A549 treated with Mapracorat at 1 μM for 4 hours (cell line): ENCODE measurements around the gene HCRTR1. TPM values are rescaled to one million over a fixed set of nuclear protein-coding genes. Genes with fewer than 3 reads are reported as not detected.

Source experiments
- total RNA-seq: library from RNA; stranded (reverse); fragments of 200-300 nt; extraction: Qiagen RNA extraction; gene quantifications from 5 replicates; pipeline ENCODE4 v1.2.3, GENCODE V29; 2022

The HCRTR1 gene
- total RNA-seq: not detected in 5 replicates

DNA sequence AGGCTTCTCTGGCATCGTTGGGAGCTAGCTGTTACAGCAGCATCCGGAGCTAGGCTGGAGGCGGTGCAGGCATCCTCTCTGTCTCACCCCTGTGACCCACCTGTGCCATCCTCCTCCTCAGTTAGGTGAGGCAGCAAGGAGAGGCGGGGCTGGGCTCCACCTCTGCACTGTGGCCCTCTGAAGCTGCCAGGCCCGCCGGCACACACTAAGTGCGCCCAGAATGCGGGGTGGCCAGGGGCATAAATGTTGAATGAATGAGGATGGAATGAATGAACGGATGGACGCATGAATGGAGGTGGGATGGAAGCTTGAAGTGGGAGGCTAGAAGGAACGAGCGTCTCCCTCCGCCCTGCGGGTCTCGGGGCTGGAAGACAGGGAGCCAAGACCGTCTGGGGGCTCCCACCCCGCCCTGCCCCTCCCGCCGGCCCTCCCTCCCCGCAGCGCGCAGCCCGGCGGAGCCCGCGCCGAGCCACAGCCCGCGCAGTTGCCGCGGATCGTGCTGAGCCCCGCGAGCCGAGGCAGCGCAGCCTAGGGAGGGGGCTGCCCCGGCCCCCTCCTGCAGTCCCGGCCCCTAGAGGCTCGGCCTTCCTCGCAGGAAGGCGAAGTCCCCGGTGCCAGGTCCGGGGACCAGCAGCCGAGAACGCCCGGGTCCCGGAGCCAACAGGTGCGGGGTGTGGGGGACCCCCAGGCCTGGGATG, at the start of gene HCRTR1:
TSS of gene HCRTR1 (plus strand) at position 472 of the 698 bp plus-strand sequence. CDS start 1,504 bp downstream, outside the sequence.

DNA sequence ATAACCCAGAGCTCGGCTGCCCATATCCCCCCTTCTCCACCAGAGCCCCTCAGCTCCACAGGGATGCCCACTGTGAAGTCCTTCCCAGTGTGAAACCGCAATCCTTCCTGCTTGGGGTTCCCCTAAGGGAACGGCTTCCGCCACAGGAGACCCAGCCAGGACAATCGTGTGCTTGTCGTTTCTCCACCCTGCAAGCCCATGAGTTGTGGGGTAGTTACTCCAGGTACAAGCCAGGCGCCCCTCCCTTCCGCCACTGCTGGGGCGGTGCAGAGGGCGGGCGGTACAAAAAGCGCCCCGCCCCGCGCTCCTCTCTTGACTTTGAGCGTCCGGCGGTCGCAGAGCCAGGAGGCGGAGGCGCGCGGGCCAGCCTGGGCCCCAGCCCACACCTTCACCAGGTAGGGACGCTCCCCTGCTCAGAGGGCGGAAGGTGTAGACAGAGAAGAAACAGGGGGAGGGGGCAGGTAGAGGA, 41.3 kb upstream of the HCRTR1 start, which contains the start of gene TINAGL1:
TSS of gene TINAGL1 (plus strand) at position 315 of the 469 bp plus-strand sequence. CDS start 634 bp downstream, outside the sequence.

DNA sequence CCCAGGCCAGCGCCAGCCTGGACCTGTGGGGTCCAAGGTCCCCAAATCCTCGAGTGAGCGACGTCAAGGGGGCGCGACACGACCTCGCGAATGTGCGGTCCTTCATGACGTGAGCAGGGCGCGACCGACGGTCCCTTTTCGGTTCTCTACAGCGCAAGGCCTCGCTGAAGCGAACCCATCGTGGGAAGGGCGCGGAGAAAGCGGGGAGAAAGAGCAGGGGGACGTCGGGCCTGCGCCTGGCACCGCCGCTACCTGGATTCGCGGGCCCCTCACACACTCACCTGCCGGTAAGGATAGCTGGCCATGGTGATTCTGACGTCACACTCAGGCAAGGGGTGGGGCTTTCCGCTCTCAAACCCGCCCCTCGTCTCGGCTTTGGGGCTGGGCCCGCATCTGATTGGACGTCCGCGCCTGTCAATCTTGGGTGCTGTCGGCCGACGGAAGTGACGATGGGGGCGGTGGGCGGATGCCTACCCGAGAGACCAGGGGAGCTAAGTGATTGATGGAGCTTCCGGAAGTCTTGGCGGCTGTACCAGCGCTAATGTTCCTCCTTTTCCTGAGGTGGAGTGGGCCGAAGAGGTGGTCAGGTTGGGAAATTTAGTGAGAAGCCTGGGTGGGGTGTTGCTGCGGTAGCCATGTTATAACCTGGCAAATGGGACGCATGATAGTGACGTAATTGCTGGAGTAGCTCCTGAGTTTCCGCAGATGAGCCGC, 27.2 kb downstream of the HCRTR1 start, which contains the start of gene PEF1:
TSS of gene PEF1 (minus strand) at position 317 of the 714 bp plus-strand sequence. CDS start at position 305, 12 bp downstream.

Other genes with a start within 250 kb of the HCRTR1 start
- gene FABP3, start 244.6 kb upstream of the HCRTR1 start, total RNA-seq: not detected in 5 replicates
- gene SERINC2, start 204.5 kb upstream of the HCRTR1 start, total RNA-seq: 18.4 to 34.0 TPM (median 27.5 TPM) in 5 replicates
- gene TINAGL1, start 41.2 kb upstream of the HCRTR1 start, total RNA-seq: 0.27 to 0.77 TPM (median 0.51 TPM) in 5 replicates
- 41.6 to 48.1 TPM (median 45.3 TPM) in 5 replicates for gene PEF1, start 27.2 kb downstream of the HCRTR1 start, total RNA-seq
- 2.9 to 5.7 TPM (median 4.6 TPM) in 5 replicates for gene COL16A1, start 86.3 kb downstream of the HCRTR1 start, total RNA-seq
- 3.9 to 6.8 TPM (median 5.5 TPM) in 5 replicates for gene ADGRB2, start 146.7 kb downstream of the HCRTR1 start, total RNA-seq
- 3.3 to 4.5 TPM (median 3.8 TPM) in 5 replicates for gene SPOCD1, start 198.3 kb downstream of the HCRTR1 start, total RNA-seq